ENCODE measurements around the gene CD19.
"Not testable (repeated sequence)": the region's sequence is repeated elsewhere in the genome, so short reads cannot be mapped to it uniquely, and the experiment has no call there.

CD19 gene

DNA sequence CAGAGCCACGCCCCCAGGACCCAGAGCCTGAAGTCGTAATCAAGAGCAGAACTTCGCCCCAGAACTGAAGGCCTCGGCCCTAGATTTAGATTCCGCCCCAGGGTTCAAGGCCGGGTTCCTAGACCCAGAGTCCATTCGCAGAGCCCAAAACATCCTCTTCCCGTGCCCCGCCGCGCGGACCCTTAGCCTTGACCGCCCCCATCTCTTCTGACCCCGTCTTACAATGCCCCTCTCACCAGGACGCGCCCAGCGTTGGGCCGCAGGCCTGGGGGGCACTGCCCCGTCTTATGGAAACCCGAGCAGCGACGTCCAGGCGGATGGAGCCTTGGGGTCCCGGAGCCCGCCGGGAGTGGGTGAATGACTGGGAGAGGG, 5.0 kb downstream of the CD19 start:
- no peak for DNase-seq (ENCODE audit: low spot score)

- no peak for DNase-seq (ENCODE audit: low spot score)
These were observed 5.6 kb downstream of the CD19 start for GRCh38 chr16:28937222-28937876.

DNA sequence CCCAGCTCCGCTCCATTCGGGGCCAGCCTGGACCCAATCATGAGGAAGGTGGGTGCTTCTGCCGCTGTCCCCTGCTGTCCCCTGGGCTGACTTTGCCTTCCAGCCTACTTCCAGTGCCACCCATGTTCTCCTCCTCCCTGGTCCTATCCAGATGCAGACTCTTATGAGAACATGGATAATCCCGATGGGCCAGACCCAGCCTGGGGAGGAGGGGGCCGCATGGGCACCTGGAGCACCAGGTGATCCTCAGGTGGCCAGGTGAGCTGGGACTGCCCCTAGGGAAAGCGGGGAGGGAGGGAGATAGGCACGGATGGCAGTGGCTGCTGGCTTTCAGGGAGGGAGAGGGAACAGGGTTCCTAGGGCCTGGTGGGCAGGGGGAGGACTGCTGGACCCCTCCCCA, 7.0 kb downstream of the CD19 start:
- no peak for DNase-seq (ENCODE audit: low spot score)

DNA sequence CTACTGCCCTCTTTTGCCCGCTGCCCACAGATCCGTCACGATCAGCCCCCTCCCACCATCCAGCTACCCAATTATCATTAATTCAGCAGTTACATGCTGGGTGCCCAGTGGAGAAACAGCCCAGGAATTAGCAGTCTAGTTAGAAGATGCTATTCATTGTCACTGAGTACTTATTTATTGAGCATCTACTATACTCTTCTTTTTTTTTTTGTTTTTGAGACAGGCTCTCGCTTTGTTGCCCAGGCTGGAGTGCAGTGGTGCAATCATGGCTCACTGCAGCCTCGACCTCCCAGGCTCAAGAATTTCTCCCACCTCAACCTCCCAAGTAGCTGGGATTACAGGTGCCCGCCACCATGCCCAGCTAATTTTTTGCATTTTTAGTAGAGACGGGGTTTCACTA, 8.1 kb downstream of the CD19 start:
- not testable (repeated sequence) for DNase-seq (ENCODE audit: low spot score)

GRCh38 chr16:28943281-28943680, 11.5 kb downstream of the CD19 start:
- DNase-seq (ENCODE audit: low spot score): no peak

DNA sequence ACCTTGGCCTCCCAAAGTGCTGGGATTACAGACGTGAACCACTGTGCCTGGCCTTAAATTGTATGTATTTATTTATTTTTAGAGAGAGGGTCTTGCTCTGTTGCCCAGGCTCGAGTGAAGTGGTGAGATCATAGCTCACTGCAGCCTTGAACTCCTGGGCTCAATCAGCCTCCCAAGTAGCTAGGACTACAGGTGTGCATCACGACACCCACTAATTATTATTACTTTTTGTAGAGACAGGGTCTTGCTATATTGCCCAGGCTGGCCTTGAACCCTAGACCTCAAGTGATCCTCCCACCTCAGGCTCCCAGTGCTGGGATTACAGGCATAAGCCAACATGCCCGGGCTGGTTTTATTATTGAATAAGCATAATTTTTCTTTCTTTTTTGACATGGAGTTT, 14.9 kb downstream of the CD19 start:
- DNase-seq (ENCODE audit: low spot score): no peak

- peak; percentile 100 for DNase-seq (ENCODE audit: low spot score)
These were observed 19.1 kb downstream of the CD19 start, which contains the start of gene NFATC2IP for GRCh38 chr16:28950648-28951409. Gene NFATC2IP (plus strand): TSS chr16:28950937. CDS start chr16:28951012, 75 bp downstream.

- no peak for DNase-seq (ENCODE audit: low spot score)
These were observed 19.7 kb downstream of the CD19 start for GRCh38 chr16:28951410-28951943.

DNA sequence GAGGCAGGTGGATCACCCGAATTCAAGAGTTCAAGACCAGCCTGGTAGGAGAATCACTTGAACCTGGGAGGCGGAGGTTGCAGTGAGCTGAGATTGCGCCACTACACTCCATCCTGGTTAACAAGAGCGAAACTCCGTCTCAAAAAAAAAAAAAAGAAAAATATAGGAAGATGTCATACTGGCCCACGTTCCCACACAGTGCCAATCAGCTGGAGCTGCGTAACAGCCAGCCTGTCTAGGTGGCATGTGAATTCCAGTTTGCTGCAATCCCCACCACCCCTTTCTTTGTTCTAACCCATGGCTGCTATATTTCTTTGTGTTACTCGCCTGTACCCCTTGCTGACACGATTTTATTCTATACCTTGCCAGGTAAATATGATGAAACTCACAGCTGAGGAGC, 26.4 kb downstream of the CD19 start:
- DNase-seq (ENCODE audit: low spot score): no peak

- DNase-seq (ENCODE audit: low spot score): no peak
These were observed 27.1 kb downstream of the CD19 start for GRCh38 chr16:28958836-28959235.

GRCh38 chr16:28964072-28964471, 32.3 kb downstream of the CD19 start:
- DNase-seq (ENCODE audit: low spot score): no peak

DNA sequence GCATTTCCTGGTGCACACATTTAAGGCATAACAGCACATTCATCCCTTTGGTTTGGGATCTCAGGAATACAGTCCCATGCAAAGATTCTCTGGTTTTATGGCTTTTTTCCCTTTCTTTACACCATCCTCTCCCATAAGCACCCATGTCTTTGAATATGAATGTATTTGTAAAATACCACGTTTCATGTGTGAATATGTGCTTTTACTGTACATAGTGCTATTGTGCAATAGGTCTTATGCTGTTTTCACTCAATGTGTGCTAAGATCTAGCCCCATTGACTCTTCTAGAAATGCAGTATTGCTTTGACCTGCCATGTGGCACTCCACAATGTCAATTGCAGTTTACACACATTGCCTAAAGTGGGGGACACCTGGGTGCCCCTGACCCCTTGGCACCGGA, 32.7 kb downstream of the CD19 start:
- DNase-seq (ENCODE audit: low spot score): no peak

DNA sequence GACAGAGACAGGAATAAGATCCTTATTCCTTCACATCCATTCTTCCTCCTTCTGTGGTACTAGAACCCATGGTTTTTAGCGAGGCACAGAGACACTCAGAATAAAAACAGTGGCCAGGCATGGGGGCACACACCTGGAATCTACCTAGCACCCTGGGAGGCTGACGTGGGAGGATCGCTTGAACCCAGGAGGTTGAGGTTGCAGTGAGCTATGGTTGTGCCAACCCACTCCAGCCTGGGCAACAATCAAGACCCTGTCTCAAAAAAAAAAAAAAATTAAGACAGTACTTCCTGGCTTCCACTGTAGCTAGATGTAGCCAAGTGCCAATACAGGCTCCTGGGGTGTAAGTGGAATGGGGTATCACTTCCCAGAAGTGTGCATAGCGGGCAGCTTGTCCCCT, 35.4 kb downstream of the CD19 start:
- no peak for DNase-seq (ENCODE audit: low spot score)

DNA sequence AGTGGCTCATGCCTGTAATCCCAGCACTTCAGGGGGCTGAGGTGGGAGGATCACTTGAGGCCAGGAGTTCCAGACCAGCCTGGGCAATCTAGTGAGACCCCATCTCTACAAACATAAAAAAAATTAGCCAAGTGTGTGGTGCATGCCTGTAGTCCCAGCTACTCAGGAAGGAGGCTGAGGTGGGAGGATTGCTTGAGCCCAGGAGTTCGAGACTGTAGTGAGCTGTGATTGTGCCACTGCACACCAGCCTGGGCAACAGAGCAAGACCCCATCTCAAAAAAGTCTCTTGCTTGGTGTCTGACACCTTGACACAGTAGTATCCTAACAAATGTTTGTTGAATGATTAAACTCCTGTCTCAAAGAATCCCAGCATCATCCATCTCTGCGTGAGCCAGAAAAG, 37.9 kb downstream of the CD19 start:
- not testable (repeated sequence) for DNase-seq (ENCODE audit: low spot score)

- DNase-seq (ENCODE audit: low spot score): peak; percentile 66
These were observed 42.3 kb downstream of the CD19 start for GRCh38 chr16:28974007-28974436.

DNA sequence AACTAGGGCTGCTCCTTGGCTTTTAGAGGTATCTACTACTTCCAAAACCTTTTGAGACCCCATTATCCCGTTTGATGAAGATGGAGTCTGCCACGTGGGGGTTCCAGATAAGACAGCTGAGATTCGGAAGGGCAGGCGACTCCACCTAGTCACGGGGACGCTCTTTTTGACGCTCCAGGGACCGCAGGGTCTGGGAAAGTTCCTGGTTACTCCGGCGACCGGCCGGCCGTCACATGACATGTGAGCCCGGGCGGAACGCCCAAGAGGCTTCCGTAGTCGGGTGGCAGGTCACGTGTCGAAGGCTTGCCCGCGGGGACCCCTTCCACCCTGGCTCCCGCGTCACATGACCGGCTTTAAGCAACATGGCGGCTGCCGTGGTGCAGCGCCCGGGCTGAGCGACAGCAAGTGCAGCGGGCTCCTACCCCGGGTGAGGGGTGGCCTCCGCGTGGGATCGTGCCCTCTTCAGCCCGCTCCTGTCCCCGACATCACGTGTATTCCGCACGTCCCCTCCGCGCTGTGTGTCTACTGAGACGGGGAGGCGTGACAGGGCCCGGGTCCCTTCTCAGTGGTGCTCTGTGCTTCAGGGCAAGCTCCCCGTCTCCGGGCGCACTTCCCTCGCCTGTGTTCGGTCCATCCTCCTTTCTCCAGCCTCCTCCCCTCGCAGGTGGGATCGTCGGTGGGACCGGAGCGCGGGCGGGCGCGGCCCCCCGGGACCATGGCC, 42.8 kb downstream of the CD19 start, which contains the start of gene SPNS1:
SPNS1 (plus strand) TSS at position 342 of the 721 bp plus-strand sequence; CDS start at position 716, 374 bp downstream.
- peak; percentile 95 for DNase-seq (ENCODE audit: low spot score)

- DNase-seq (ENCODE audit: low spot score): no peak
These were observed 43.4 kb downstream of the CD19 start for GRCh38 chr16:28975158-28975599.

DNA sequence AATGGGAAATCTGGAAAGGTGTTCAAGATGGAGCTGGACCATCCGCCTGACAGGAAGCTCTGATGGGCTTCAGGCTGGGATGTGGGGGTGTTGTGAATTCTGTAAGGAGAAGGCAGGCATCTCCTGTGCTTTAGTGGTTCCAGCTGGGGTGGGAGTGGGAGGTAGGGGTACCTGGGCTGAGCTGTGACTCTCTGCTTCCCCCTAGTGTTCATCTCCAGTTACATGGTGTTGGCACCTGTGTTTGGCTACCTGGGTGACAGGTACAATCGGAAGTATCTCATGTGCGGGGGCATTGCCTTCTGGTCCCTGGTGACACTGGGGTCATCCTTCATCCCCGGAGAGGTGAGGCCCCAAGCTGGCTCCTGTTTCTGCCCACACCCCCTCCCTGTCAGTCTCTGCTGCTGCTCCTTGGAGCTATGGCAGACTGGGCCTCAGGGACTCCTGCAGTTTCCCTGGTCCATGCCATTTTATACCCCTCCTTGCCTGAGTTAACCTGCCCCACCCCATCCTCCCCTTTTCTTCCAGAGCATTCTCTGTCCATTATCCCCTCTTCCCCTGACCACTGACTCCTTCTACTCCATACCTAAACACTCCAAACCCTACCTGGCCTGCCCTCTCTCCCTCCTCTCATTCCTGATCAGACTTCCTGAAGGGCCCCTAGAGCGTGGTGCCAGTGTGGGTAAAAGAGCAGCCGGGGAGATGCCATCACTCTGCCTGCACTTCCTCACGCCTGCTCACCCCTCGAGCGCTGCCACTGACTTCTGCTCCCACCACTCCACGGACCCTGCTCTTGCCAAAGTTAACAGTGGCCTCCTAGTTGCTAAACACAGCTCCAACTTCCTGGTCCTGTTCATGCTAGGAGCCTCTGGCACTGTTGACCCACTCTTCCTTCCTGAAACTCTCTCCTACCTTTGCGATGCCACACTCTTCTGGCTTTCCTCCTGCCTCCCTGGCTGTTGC, 46.2 kb downstream of the CD19 start:
- no peak for DNase-seq (ENCODE audit: low spot score)

GRCh38 chr16:28980330-28980729, 48.6 kb downstream of the CD19 start:
- DNase-seq (ENCODE audit: low spot score): not testable (repeated sequence)

DNA sequence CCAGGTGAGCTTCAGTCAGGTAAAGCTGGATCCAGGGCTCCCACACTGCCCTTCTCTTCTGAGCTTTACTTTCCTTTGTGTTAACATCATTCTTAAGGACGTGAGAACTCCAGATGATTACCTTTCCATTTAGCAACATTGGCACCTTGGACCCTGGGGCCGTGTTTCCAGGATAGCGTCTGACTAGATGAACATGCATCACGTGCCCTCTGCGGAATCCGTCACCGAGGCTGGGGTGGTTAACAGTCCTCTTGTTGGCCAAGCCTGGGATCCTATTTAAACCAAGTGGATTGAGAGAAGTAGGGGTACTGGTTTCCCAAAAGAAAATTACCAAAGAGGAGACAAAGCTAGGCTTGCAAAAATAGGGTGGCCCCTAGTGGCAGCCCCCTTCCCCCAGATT, 49.2 kb downstream of the CD19 start:
- DNase-seq (ENCODE audit: low spot score): no peak

DNA sequence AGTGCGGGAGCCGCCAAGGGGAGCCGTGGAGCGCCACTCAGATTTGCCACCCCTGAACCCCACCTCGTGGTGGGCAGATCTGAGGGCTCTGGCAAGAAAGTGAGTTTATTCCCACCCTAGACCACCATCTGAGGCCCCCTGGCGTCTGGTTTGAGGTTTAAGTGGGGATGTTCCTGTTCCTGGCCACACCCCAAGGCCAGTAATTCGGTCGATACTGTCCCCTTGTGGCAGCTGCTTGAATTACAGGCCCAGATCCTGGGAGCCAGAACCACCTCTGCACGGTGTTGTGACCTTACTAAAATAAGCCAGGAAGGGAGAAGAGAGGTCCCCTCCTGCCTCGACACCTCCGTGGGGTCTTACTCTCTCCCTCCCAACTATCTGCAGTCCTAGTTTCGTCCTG, 49.7 kb downstream of the CD19 start:
- no peak for DNase-seq (ENCODE audit: low spot score)
